Measurements from ENCODE around the gene MEIOB.
"Not testable (repeated sequence)": the region's sequence is repeated elsewhere in the genome, so short reads cannot be mapped to it uniquely, and the experiment has no call there.

MEIOB gene

GRCh38 chr16:1871974-1872635, at the start of gene MEIOB:
TSS of gene MEIOB (minus strand) at chr16:1872164. CDS start at chr16:1868175, 3,989 bp downstream.
- DNase-seq = peak; percentile 14 to 22

- no peak for DNase-seq
These were observed 48.8 kb upstream of the MEIOB start for GRCh38 chr16:1920727-1921171.

GRCh38 chr16:1920122-1920521, 48.2 kb upstream of the MEIOB start:
- DNase-seq = not testable (repeated sequence)

GRCh38 chr16:1919327-1919998, 47.5 kb upstream of the MEIOB start:
- DNase-seq = no peak

- no peak for DNase-seq
These were observed 46.7 kb upstream of the MEIOB start, which contains the start of gene HS3ST6 for GRCh38 chr16:1918351-1919326. TSS of gene HS3ST6 (minus strand) at chr16:1918415. CDS start at chr16:1918323, 92 bp downstream.

- DNase-seq = no peak
These were observed 45.8 kb upstream of the MEIOB start for GRCh38 chr16:1917665-1918350.

GRCh38 chr16:1917056-1917664, 45.2 kb upstream of the MEIOB start:
- DNase-seq = no peak

GRCh38 chr16:1916640-1916990, 44.7 kb upstream of the MEIOB start:
- DNase-seq = no peak

GRCh38 chr16:1915732-1916639, 44.0 kb upstream of the MEIOB start:
- DNase-seq = no peak

GRCh38 chr16:1914988-1915387, 43.0 kb upstream of the MEIOB start:
- DNase-seq = no peak

- DNase-seq = no peak
These were observed 42.2 kb upstream of the MEIOB start for GRCh38 chr16:1914084-1914608.

- DNase-seq = no peak
These were observed 41.5 kb upstream of the MEIOB start for GRCh38 chr16:1913327-1914083.

GRCh38 chr16:1912215-1912543, 40.2 kb upstream of the MEIOB start:
- DNase-seq = no peak

- no peak for DNase-seq
These were observed 39.7 kb upstream of the MEIOB start for GRCh38 chr16:1911467-1912214.

- DNase-seq = no peak
These were observed 37.7 kb upstream of the MEIOB start for GRCh38 chr16:1909561-1910231.

GRCh38 chr16:1908983-1909382, 37.0 kb upstream of the MEIOB start:
- no peak for DNase-seq

- DNase-seq = no peak
These were observed 36.2 kb upstream of the MEIOB start for GRCh38 chr16:1908184-1908583.

- no peak for DNase-seq
These were observed 35.4 kb upstream of the MEIOB start for GRCh38 chr16:1907226-1907860.

GRCh38 chr16:1906846-1907165, 34.8 kb upstream of the MEIOB start:
- DNase-seq = no peak
